Liver (tissue), 9 donors: ENCODE measurements around the gene CDH13. TPM values are rescaled to one million over a fixed set of nuclear protein-coding genes. Genes with fewer than 3 reads are reported as not detected.

Experiments used
- DNase-seq: peaks from one replicate; pipeline ENCODE4 v3.0.0-alpha.2; 2017; ENCODE audit warnings: low spot score
- H3K27ac ChIP-seq, 2 donors: one replicate each; pipeline ENCODE4 v1.7.0; 2013; ENCODE audit warnings: inconsistent platforms in 2 of 2, low read length in 2 of 2, control low read depth in 1 of 2, low read depth in 1 of 2, mild to moderate bottlenecking in 1 of 2
- H3K27me3 ChIP-seq, 4 donors: one replicate each; pipeline versions ENCODE4 v1.6.1 to v1.7.0; 2013; ENCODE audit warnings: low read length in 3 of 4, inconsistent platforms in 1 of 4, mild to moderate bottlenecking in 1 of 4, moderate library complexity in 1 of 4; ENCODE audit not compliant: control insufficient read depth in 4 of 4, insufficient read depth in 4 of 4
- H3K36me3 ChIP-seq, 4 donors: one replicate each; pipeline versions ENCODE4 v1.6.1 to v1.7.0; 2013; ENCODE audit warnings: low read length in 3 of 4, mild to moderate bottlenecking in 3 of 4, low read depth in 1 of 4, moderate library complexity in 1 of 4; ENCODE audit not compliant: control insufficient read depth in 4 of 4, insufficient read depth in 3 of 4
- H3K4me1 ChIP-seq, 4 donors: one replicate each; pipeline versions ENCODE4 v1.6.1 to v1.7.0; 2013; ENCODE audit warnings: low read length in 3 of 4, mild to moderate bottlenecking in 3 of 4, moderate library complexity in 1 of 4; ENCODE audit not compliant: control insufficient read depth in 4 of 4, insufficient read depth in 4 of 4
- H3K4me3 ChIP-seq, 3 donors: one replicate each; pipeline versions ENCODE4 v1.6.1 to v1.7.0; 2013; ENCODE audit warnings: low read length in 3 of 3, control low read depth in 1 of 3, low read depth in 1 of 3, mild to moderate bottlenecking in 1 of 3
- H3K9ac ChIP-seq, 2 donors: one replicate each; pipeline ENCODE4 v1.7.0; 2013; ENCODE audit warnings: low read length in 2 of 2, mild to moderate bottlenecking in 2 of 2, moderate library complexity in 2 of 2, control low read depth in 1 of 2, low read depth in 1 of 2
- H3K9me3 ChIP-seq, 4 donors: one replicate each; pipeline versions ENCODE4 v1.6.1 to v1.7.0; 2013; ENCODE audit warnings: low read length in 3 of 4; ENCODE audit not compliant: control insufficient read depth in 4 of 4
- EGR1 ChIP-seq, 2 donors: IDR thresholded peaks; 2 replicates each; pipeline ENCODE4 v1.6.1; 2016 to 2018; ENCODE audit warnings: antibody characterized with exemption in 2 of 2, low read depth in 2 of 2
- FOXA1 ChIP-seq: IDR thresholded peaks from 2 replicates; pipeline ENCODE4 v1.6.1; 2016; ENCODE audit warnings: antibody characterized with exemption
- FOXA2 ChIP-seq: IDR thresholded peaks from 2 replicates; pipeline ENCODE4 v1.6.1; 2016; ENCODE audit warnings: antibody characterized with exemption
- GABPA ChIP-seq, 2 donors: IDR thresholded peaks in 1 of 2; conservative IDR thresholded peaks in 1 of 2; 2 replicates each; pipeline ENCODE4 v1.6.1; 2016; ENCODE audit warnings: antibody characterized with exemption in 2 of 2, mild to moderate bottlenecking in 1 of 2, moderate library complexity in 1 of 2
- HNF4A ChIP-seq, 2 donors: conservative IDR thresholded peaks; 2 replicates each; pipeline ENCODE4 v1.6.1; 2016; ENCODE audit warnings: antibody characterized with exemption in 2 of 2, mild to moderate bottlenecking in 2 of 2
- HNF4G ChIP-seq: IDR thresholded peaks from 2 replicates; pipeline ENCODE4 v1.6.1; 2016; ENCODE audit warnings: antibody characterized with exemption
- JUND ChIP-seq, 2 donors: IDR thresholded peaks; 2 replicates each; pipeline ENCODE4 v1.6.1; 2016; ENCODE audit warnings: antibody characterized with exemption in 2 of 2
- NR2F2 ChIP-seq: IDR thresholded peaks from 2 replicates; pipeline ENCODE4 v1.6.1; 2016; ENCODE audit warnings: antibody characterized with exemption
- RAD21 ChIP-seq, 2 donors: IDR thresholded peaks; 2 replicates each; pipeline ENCODE4 v1.6.1; 2016; ENCODE audit warnings: antibody characterized with exemption in 2 of 2, mild to moderate bottlenecking in 2 of 2
- RXRA ChIP-seq, 2 donors: IDR thresholded peaks; 2 replicates each; pipeline ENCODE4 v1.6.1; 2017 to 2018; ENCODE audit warnings: antibody characterized with exemption in 2 of 2, mild to moderate bottlenecking in 1 of 2
- SP1 ChIP-seq: IDR thresholded peaks from 2 replicates; pipeline ENCODE4 v1.6.1; 2018; ENCODE audit warnings: antibody characterized with exemption, mild to moderate bottlenecking
- YY1 ChIP-seq: IDR thresholded peaks from 2 replicates; pipeline ENCODE4 v1.6.1; 2016; ENCODE audit warnings: antibody characterized with exemption, mild to moderate bottlenecking
- WGBS: extraction: QIAGEN DNeasy Blood & Tissue Kit; methylation state at CpG from one replicate; pipeline ENCODE4 v1.1.7; 2013; 5-methylcytosine and 5-hydroxymethylcytosine counted together
- polyA plus RNA-seq, 2 donors: library from polyadenylated mRNA; stranded (reverse) in 1 of 2; unstranded in 1 of 2; fragments of 200-250 nt in 1 of 2; fragments of >200 nt in 1 of 2; fragmentation: Nextera tagmentation in 1 of 2; extraction: Ambion mirVana in 1 of 2; gene quantifications; one replicate each; pipeline versions ENCODE4 v1.2.1 to v1.2.3, GENCODE V29; 2013 to 2015
- total RNA-seq, 2 donors: library from RNA; depleted of rRNA; stranded (reverse); fragments of >200 nt; gene quantifications; one replicate each; pipeline ENCODE4 v1.2.3, GENCODE V29; 2014
- TF ChIP-seq, protein P1 (sequence below): IDR thresholded peaks from 2 replicates; pipeline ENCODE4 v1.6.1; 2016; ENCODE audit warnings: antibody characterized with exemption
- TF ChIP-seq, protein P2 (sequence below): fragments of 150-350 bp; IDR thresholded peaks from 2 replicates; pipeline ENCODE4 v1.5.1; 2017; ENCODE audit warnings: improper control_type of control experiment, low read depth, low read length; ENCODE audit not compliant: missing input control
- TF ChIP-seq, protein P3 (sequence below): IDR thresholded peaks from 2 replicates; pipeline ENCODE4 v1.6.1; 2016; ENCODE audit warnings: antibody characterized with exemption
- TF ChIP-seq, protein P4 (sequence below): IDR thresholded peaks from 2 replicates; pipeline ENCODE4 v1.6.1; 2016; ENCODE audit warnings: antibody characterized with exemption
- donor health status: healthy.
- donor health status: healthy.
- donor health status: healthy.
- donor health status: healthy.
- donor health status: healthy.

The CDH13 gene
- total and polyA plus RNA-seq, 4 donors: 0.21 to 1.5 (median 0.58) TPM

DNA sequence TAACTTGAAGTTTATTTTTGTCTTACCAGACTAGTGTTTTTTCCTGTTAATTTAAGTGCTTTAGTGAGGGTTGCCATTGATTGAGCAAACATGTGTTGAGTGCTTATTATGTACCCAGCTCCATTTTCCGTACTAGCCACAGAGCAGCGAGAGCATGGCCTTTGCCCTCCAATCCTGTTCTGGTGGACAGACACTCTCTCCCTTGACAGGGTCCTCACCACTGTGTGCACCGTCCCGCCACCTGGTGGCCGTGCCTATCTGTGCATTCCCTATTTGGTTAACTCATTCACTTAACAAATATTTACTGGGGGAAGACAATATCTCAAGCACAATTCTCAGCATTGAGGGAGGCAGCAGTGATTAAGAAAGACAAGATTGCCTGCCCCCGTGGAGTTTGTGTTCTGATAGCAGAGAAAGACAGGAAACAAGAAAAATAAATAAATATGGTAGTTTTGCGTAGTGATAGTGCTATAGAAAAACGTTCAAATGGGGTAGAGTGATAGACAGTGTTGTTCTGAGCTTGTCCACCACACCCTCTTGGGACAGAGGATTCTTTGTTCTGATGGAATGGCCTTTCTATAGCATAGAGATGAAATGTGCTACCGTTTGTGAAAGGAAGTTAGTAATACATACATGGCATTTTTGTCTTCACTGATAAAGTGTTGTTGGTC is 13.0 kb downstream of the CDH13 start:
- Histone ChIP-seq H3K9me3 (no peaks in the 10 kb centered on the region), H3K4me1 (peaks cover 0 to 3% (median under 1%) of the 10 kb centered on the region in 4 donors), H3K36me3 (no peaks in the 10 kb centered on the region), H3K9ac (no peak overlapping the region), H3K27me3 (peaks cover 0 to 2% (median 0%) of the 10 kb centered on the region in 4 donors), H3K27ac (no peak overlapping the region), H3K4me3 (no peak overlapping the region)
- no peak for TF ChIP-seq HNF4G
- TF ChIP-seq YY1: peak; percentile 67
- TF ChIP-seq, protein P1, sequence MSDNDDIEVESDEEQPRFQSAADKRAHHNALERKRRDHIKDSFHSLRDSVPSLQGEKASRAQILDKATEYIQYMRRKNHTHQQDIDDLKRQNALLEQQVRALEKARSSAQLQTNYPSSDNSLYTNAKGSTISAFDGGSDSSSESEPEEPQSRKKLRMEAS: no peak
- TF ChIP-seq, protein P2, sequence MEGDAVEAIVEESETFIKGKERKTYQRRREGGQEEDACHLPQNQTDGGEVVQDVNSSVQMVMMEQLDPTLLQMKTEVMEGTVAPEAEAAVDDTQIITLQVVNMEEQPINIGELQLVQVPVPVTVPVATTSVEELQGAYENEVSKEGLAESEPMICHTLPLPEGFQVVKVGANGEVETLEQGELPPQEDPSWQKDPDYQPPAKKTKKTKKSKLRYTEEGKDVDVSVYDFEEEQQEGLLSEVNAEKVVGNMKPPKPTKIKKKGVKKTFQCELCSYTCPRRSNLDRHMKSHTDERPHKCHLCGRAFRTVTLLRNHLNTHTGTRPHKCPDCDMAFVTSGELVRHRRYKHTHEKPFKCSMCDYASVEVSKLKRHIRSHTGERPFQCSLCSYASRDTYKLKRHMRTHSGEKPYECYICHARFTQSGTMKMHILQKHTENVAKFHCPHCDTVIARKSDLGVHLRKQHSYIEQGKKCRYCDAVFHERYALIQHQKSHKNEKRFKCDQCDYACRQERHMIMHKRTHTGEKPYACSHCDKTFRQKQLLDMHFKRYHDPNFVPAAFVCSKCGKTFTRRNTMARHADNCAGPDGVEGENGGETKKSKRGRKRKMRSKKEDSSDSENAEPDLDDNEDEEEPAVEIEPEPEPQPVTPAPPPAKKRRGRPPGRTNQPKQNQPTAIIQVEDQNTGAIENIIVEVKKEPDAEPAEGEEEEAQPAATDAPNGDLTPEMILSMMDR: peak; percentile 75
- TF ChIP-seq HNF4A (conservative IDR thresholded peaks at IDR 0.05): peak; percentile 63 to 75
- no peak for TF ChIP-seq EGR1 (IDR thresholded peaks at IDR 0.05; ENCODE audit: low read depth in 2 of 2)
- no peak for TF ChIP-seq JUND (IDR thresholded peaks at IDR 0.05)
- peak; percentile 75 to 89 for TF ChIP-seq RAD21 (IDR thresholded peaks at IDR 0.05)
- TF ChIP-seq RXRA (IDR thresholded peaks at IDR 0.05): peak; percentile 42 to 65
- peak; percentile 61 for TF ChIP-seq SP1
- peak; percentile 57 for DNase-seq
- WGBS: 24% methylated on average over 9 of the region's 9 CpGs

DNA sequence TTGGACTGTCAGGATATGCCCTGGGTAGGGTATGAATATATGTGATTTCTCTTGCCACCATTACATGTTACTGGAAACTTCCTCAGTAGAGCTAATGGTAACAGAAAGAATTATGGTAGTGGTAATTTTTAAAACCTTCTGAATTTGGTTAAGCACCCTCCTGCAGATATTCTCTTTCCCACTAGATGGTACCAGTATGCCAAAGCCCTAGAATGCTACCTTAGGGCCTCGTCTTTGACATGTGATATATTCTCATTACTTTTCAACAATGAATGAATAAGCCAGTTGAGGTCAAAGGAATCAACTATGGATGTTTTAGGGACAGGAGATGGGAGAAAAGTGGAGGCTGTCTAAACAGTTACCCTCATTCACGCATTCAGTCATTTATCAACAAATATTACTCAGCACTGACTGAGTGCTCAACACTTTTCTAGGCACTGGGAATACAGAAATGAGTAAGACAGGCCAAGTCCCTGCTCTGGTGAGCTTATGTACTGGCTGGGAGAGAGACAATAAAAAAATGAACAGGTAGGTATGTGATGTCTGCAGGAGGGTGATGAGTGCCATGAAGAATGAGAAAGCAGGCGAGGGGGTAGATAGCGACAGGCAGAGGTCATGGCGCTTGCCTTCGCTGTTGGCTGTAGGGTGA is 14.7 kb downstream of the CDH13 start:
- Histone ChIP-seq H3K36me3 (no peaks in the 10 kb centered on the region), H3K4me1 (peaks cover 0 to 3% (median under 1%) of the 10 kb centered on the region in 4 donors), H3K27me3 (peaks cover 0 to 2% (median 0%) of the 10 kb centered on the region in 4 donors), H3K9ac (no peak overlapping the region), H3K27ac (no peak overlapping the region), H3K4me3 (no peak overlapping the region), H3K9me3 (no peaks in the 10 kb centered on the region)
- WGBS: 89% methylated on average over 6 of the region's 6 CpGs
- TF ChIP-seq NR2F2 (no peak), RAD21 (IDR thresholded peaks at IDR 0.05) (peak; percentile 25 to 44)
- TF ChIP-seq, protein P2: peak; percentile 14
- DNase-seq: no peak

DNA sequence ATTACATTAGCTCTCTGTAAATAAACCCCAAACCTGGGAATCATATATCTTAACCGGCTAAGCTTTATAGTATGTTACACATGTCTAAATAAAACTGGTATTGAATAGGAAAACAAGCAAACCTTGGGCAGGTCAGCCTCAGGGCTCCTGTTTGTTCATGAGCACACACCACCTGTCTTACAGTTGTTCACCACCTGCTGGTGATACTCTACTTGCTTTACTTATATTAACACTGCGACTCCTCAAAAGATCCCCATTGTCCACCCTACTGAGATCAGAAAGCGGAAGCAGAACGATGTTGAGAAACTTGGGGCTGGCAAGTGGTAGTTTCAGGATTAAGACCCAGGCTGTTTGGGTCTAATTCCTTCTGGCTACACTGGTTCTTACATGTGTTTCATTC is 16.4 kb downstream of the CDH13 start:
- Histone ChIP-seq H3K27ac (no peak overlapping the region), H3K27me3 (peaks cover 0 to 2% (median 0%) of the 10 kb centered on the region in 4 donors), H3K36me3 (no peaks in the 10 kb centered on the region), H3K4me1 (peaks cover 0 to 3% (median under 1%) of the 10 kb centered on the region in 4 donors), H3K9ac (no peak overlapping the region), H3K4me3 (no peak overlapping the region), H3K9me3 (no peaks in the 10 kb centered on the region)
- whole genome bisulfite sequencing: 81% methylated on average over 4 of the region's 4 CpGs
- DNase-seq: no peak
- TF ChIP-seq SP1 (no peak), FOXA2 (no peak), YY1 (no peak), HNF4A (conservative IDR thresholded peaks at IDR 0.05) (no peak), RXRA (IDR thresholded peaks at IDR 0.05) (no peak), FOXA1 (no peak), NR2F2 (no peak), RAD21 (IDR thresholded peaks at IDR 0.05) (no peak), JUND (IDR thresholded peaks at IDR 0.05) (no peak), GABPA (IDR thresholded peaks at IDR 0.05 in 1 of 2, conservative IDR thresholded peaks at IDR 0.05 in 1 of 2) (no peak), EGR1 (IDR thresholded peaks at IDR 0.05; ENCODE audit: low read depth in 2 of 2) (no peak)
- TF ChIP-seq, protein P1: no peak
- TF ChIP-seq, protein P3, sequence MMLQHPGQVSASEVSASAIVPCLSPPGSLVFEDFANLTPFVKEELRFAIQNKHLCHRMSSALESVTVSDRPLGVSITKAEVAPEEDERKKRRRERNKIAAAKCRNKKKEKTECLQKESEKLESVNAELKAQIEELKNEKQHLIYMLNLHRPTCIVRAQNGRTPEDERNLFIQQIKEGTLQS: no peak
- TF ChIP-seq, protein P4, sequence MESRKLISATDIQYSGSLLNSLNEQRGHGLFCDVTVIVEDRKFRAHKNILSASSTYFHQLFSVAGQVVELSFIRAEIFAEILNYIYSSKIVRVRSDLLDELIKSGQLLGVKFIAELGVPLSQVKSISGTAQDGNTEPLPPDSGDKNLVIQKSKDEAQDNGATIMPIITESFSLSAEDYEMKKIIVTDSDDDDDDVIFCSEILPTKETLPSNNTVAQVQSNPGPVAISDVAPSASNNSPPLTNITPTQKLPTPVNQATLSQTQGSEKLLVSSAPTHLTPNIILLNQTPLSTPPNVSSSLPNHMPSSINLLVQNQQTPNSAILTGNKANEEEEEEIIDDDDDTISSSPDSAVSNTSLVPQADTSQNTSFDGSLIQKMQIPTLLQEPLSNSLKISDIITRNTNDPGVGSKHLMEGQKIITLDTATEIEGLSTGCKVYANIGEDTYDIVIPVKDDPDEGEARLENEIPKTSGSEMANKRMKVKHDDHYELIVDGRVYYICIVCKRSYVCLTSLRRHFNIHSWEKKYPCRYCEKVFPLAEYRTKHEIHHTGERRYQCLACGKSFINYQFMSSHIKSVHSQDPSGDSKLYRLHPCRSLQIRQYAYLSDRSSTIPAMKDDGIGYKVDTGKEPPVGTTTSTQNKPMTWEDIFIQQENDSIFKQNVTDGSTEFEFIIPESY: no peak
- TF ChIP-seq, protein P2: no peak
